ENCODE data around the gene FOXP2.

GRCh38 chr7:114659409-114660125 lies 245.0 kb downstream of the FOXP2 start:
- TF ChIP-seq CTCF (IDR thresholded peaks at IDR 0.05) (no peak), POLR2A (IDR thresholded peaks at IDR 0.05) (no peak), POLR2AphosphoS5 (IDR thresholded peaks at IDR 0.05) (no peak)

Measured in sigmoid colon (tissue), 4 donors.